Raji (cell line): ENCODE measurements around the gene LAMB4.

Experiments
- POLR2A ChIP-seq: IDR thresholded peaks from 2 replicates; pipeline ENCODE4 v1.6.1; 2011; ENCODE audit warnings: low read depth, low read length, control low read depth; ENCODE audit not compliant: insufficient read depth

LAMB4 gene

DNA sequence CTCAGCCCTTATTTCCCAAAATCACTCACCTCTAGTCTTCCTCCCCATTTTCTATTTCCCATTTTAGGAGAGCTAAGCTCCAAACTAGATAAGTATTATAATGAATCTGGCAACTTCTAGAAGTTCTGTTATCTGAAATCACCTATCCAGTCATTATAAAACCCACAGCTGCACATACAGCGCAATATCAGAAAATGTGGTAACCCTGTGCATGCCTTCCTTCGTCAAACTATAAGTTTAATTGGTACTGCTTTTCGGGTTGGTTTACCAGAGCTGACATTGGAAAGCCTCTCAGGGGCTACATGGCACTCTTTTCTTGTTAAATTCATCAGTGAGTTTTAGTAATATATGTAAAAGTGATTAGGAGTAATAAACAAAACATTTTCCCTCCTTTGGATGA lies 1.6 kb downstream of the LAMB4 start:
- TF ChIP-seq POLR2A: no peak

DNA sequence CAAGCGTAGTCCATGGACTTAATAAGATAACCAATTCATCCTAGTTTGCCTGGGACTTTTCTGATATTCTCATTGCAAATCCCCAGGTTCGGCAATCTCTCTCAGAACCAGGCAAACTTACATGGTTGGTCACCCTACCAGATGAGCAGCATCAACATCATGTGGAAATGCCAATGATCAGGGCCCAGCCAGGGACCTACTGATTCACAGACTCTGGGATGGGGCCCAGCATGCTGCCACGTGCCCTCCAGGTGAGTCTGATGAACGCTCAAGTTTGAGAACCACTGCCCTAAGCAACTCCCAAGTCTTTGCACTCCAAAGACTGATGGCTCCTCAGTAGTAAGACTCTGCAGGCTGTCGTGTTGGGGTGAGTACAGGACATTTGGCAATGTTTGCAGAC lies 2.7 kb downstream of the LAMB4 start:
- TF ChIP-seq POLR2A: no peak

DNA sequence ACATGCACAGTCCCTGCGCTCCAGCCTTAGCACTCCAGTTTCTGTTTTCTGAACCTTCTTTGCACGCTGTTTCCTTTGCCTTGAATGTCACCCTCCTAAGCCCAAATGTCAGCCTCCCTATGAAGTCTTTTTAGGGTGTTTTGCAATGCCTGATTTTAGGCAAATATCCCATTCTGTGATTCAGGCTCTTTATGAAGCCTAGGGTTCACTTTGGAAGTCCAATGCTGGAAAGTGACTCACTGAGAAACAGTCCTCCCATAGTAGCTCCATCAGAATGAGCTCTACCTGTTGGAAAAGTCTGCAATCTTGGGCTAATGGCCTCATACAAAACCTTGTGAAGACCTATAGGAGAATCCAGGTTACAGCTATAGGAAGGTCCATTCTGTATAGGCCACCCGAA lies 5.3 kb downstream of the LAMB4 start:
- TF ChIP-seq POLR2A: no peak

DNA sequence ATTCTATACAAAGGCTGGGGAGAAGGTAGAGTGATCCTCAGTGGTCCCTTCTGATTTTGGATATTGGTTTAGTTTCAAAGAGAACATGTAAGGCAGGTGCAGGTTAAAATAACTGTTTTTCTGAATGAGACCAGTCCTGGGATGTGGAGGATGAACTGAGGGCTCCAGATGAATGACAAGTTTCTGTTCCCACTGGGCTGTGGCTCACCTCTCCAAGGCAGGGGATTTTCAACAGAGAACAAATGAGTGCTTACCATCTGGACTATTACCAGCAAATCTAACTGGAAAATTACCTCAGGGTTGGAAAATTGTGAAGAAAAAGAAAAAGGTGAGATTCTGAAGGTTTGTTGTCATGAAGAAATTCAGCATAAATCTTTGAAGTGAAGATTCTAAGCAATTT lies 8.0 kb downstream of the LAMB4 start:
- TF ChIP-seq POLR2A: no peak

DNA sequence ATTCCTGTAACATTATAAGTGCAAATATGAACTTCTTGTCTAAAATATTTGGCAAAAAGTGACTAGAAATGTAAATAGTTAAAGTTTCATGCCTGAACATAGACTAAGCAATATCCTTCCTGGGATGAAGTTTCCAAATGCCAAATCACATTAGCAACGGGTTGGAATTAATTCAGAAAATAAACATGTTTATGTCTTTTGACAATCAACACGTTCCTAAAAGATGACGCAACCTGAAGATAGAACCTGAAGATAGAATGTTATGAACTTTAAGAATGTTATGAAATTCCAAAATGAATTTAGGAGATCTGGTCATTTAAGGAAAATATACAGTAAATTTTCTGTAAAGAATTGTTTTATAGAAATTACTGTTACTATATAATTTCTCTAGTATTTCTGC lies 9.2 kb downstream of the LAMB4 start:
- no peak for TF ChIP-seq POLR2A

DNA sequence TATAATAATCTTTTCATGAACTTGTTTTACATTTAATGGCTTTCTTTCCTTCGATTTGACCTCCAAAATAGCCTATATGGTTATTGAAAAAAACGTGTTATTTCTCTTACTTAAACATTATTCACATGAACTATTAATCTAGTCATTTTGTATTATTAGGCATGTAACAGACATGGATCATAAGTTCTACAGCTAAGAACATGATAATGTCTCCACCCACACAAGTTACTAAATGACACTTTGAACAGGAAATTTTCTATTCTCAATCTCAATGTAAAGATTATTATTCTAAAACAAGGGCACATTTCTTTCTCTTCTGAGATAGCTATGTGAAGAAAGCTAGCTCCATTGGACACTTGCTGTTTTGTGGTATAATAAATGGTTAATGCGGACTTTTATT lies 10.0 kb downstream of the LAMB4 start:
- no peak for TF ChIP-seq POLR2A

DNA sequence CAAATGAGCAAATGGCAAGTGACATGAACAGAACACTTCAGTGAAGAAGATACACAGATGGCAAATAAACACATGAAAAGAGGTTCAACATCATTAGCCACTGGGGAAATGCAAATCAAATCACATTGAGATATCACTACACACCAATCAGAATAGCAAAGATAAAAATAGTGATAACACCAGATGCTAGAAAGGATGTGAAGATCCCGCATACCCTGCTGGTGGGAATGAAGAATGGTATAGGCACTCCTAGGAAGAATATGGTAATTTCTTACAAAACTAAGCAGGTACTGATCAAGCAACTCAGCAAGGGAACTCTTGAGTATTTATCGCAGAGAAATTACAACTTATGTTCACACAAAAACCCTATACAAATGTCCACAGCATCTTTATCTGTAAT lies 11.2 kb downstream of the LAMB4 start:
- TF ChIP-seq POLR2A: no peak

DNA sequence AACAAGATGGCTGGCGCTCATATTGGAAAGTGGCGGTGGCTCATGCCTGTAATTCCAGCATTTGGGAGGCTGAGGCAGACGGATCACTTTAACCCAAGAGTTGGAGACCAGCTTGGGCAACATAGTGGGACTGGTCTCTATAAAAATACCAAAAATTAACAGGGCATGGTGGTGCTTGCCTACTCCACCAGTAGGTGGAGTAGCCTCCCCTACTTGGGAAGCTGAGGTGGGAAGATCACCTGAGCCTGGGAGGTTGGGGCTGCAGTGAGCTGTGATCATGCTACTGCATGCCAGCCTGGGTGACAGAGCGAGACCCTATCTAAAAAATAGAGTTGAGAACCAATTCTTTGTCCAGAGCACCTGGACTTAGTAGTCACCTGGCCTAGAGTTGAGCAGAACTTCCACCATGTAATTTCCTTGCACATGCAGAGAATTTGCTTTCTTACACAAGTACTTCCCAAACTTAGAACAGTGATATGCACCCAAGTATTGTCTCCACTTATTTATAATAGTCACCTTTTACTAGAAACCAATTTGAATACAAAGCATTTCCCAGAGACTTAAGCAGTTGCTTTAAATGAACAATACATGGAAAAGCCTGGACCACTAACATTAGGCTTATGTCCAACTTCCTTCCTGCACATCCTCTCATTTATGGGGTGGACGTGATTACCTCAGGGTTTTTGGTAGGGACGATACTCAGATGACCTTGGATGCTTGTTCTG lies 15.9 kb downstream of the LAMB4 start:
- no peak for TF ChIP-seq POLR2A

DNA sequence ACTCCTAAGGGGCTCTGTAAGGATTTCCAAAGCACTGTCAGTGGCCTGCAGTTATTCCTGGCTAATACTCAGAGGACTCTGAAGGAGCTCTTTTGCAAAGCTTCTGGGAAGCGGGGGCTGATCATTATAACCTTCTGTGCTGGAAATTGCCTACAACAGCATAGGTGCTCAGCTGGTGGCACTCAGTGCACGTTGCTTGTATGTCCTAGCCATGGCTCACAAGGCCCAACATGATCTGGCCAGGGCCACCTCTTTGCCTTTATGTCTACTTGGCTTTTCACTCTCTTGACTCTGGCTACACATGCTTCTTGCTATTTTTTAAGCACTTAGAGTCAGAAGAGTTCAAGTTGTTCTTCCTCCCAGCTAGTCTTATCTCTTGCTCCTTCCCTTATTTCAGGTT lies 17.5 kb downstream of the LAMB4 start:
- TF ChIP-seq POLR2A: no peak

DNA sequence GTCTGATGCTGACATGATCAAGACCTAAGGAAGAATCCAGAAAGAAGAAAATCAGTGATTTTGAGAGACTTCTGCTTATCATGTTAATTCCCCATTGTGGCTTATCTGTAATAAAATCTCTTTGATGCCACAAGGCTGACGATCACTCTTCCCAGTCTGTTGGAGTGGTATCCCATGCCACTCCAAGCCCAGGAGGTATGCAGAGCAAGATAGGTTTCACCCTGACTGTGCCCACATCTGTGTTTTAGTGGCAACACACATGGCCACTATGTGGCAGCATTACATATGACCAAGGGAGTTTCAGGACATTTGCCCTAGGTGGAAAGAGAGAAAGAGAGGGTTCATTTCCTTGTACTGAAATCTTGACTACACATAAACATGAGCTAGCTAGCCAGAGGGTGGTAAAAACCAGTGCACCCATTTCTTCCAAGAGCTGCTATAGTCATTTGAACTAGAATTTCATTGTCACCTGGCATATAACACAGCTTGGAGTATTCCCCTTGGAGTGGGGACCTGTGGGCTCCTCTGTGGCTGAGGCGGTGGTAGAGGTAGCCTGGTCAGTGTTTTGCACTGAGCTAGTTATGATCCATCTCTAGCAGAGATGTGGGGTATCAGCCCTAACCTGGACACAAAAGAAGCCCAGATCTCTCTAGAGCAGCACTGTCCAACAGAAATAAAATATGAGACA lies 20.8 kb downstream of the LAMB4 start:
- no peak for TF ChIP-seq POLR2A

DNA sequence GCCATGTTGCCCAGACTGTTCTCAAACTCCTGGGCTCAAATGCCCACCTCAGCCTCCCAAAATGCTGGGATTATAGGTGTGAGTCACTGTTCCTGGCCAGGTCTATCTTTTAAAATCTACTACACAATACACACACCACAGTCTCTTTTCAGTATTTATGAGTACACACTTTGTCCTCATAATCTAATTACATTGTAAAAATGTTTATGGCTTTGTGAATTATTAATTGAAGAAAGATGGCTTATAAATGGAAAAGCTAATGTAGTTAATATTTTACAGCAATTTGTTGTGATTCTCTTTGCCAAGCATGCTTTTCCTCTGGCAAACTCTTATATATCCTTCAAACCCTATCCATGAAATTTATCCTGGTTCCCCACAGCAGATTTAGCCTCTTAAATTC lies 22.0 kb downstream of the LAMB4 start:
- TF ChIP-seq POLR2A: no peak

DNA sequence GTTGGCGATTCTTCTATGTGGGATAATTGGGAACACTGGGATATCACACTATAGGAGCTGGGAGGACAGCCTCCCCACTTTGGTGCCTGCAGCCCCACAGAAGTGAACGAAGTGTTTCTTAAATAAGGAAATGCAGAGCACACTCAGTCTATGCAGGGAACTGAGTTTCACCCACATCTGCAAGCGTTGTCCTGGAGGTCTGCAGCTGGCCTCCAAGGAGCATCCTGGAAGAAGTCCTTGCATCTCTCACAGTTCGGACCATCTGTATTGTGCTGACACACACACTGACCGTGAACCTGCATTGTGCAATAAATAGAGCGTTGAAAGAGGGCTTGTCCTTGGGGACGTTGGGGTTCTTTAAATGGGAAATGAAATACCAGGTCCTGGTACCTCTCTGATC lies 25.8 kb downstream of the LAMB4 start:
- TF ChIP-seq POLR2A: no peak

DNA sequence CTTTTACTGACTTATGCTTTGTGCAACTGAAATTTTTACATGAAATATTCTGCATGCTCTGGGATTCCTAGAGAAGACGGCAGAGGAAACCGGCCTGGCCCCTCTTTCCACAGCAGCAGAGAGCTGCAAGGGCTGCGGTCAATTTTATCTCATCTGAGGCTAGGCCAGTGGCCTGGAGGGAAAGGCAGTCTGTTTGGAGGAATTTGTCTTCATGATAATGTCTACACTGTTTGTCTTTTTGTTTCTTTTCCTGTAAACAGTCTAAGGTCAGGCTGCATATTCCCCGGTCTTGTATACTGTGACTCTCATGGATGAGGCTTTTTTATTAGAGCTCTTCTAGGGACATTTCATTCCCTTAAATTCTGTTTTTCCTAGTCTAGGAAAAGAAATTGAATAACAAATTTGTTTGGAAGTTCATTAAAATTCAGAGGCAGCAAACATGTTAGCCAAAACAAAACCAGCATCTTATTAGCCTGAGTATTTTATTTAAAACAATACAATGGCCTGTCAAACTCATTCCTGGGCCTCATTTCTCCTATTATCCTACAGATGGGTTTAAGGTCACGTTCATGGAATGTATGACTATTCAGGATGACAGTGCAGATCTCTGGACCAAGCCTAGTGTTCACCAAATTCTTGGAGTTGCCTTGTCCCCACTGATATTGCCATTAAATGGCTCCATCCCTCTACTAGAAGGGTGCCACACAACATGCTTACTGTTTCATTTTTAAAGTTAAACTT lies 26.4 kb downstream of the LAMB4 start:
- no peak for TF ChIP-seq POLR2A

DNA sequence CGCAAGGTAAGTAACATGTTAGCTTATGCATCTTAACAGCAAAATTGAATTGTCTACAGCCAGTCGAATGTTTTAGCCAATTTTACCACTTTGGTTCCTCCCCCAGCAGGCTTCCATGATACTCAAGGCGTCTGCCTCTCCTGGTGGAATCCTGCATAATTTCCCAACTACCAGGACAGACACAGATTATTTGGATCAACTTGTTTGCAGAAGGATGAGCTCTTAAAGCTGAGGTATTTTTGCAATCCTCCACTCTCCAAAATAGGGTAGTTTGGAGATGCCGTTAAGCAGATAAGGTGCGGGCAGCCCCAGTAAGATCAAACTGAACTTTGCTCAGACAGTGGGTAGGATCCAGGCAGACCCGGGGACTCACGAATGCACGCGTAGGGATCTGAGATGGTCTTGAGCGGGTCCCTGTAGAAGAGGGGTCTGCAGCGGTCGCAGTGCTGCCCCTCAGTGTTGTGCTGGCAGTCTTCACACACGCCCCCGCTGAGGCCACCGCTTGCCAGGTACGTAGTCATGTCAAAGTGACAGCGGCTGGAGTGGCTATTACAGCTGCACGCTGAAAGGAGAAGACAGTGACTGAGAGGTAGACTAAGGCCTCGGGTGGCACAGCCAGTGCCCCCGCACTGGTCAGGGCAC lies 27.4 kb downstream of the LAMB4 start:
- TF ChIP-seq POLR2A: no peak

DNA sequence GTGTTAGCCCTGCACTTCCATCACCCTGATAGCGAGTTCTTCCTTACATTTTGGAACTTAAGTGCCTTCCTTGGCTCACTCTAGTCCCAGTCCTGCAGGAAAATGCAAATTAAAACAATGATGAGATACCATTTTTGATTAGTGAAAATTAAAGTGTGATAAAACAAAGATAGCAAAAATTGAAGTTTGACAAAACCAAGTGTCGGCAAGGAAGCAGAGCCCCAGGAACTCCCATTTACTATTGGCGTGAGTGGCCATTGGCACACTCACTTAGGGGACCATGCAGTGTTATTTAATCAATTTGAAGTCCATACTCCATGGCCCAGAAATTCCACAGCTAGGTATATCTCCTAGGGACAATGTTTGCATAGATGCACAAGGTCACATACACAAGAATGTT lies 28.4 kb downstream of the LAMB4 start:
- TF ChIP-seq POLR2A: no peak

DNA sequence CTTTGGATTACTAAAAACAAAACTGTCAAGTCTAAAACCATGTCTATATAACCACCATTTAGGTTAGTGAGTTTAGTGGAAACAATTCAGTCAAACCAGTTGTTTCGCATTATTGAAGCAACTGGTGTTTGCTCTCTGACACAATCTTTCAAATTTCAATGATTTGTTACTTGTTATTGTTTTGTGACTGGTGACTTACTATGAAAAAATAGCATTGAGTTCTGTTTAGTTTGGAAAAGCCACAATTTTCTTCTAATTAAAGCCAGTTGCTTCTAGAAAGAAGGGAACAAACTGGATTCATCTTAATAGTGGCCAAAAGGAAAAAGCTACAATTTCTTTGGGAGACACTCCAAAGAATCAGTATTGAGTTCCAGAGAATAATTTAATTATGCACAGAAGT lies 30.4 kb downstream of the LAMB4 start:
- no peak for TF ChIP-seq POLR2A
